22Rv1 (cell line): ENCODE data around the gene TPRG1.

Experiments used
- ZFX ChIP-seq: fragments of 450-650 bp; IDR thresholded peaks from 2 replicates; pipeline ENCODE4 v1.6.1; 2017; ENCODE audit warnings: antibody characterized with exemption, borderline replicate concordance
- TF ChIP-seq, protein P1 (sequence below): fragments of 450-650 bp; IDR thresholded peaks from 2 replicates; pipeline ENCODE4 v1.5.1; 2017; ENCODE audit warnings: mild to moderate bottlenecking

DNA sequence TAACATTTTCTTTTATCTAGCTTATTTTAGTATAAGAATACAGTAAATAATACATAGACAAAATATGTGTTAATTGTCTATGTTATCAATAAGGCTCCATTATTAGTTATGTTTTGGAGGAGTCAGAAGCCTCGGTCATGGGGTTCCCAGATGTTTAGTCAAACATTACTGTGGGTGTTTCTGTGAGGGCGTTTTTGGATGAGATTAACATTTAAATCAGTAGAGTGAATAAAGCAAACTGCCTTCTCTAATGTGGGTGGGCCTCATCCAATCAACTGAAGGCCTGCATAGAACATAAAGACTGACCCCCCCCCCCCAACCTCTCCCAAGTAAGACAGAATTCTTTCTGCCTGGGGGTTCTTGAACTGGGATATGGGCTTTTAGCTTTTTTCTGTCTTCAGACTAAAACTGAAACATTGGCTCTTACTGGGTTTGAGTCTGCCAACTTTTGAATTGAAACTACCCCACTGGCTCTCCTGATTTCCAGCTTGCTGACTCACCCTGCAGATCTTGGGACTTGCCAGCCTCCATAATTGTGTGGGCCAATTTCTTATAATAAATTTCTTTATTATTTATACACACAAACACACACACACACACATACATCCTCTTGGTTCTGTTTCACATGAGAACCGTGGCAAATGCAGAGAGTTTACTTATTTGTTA is 192.0 kb downstream of the TPRG1 start:
- TF ChIP-seq, protein P1, sequence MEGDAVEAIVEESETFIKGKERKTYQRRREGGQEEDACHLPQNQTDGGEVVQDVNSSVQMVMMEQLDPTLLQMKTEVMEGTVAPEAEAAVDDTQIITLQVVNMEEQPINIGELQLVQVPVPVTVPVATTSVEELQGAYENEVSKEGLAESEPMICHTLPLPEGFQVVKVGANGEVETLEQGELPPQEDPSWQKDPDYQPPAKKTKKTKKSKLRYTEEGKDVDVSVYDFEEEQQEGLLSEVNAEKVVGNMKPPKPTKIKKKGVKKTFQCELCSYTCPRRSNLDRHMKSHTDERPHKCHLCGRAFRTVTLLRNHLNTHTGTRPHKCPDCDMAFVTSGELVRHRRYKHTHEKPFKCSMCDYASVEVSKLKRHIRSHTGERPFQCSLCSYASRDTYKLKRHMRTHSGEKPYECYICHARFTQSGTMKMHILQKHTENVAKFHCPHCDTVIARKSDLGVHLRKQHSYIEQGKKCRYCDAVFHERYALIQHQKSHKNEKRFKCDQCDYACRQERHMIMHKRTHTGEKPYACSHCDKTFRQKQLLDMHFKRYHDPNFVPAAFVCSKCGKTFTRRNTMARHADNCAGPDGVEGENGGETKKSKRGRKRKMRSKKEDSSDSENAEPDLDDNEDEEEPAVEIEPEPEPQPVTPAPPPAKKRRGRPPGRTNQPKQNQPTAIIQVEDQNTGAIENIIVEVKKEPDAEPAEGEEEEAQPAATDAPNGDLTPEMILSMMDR = no peak
- no peak for TF ChIP-seq ZFX
